Measurements from ENCODE around the gene CFDP1. TPM values are rescaled to one million over a fixed set of nuclear protein-coding genes. Genes with fewer than 3 reads are reported as not detected.
A peak's percentile ranks its signal among the peaks of the same experiment; 100 is the strongest.

Gene CFDP1
- total and polyA plus RNA-seq, 2 donors (not counting 3 experiments of a cell fraction or from before 2014, with no cell fraction given): 17.8 to 53.8 TPM

DNA sequence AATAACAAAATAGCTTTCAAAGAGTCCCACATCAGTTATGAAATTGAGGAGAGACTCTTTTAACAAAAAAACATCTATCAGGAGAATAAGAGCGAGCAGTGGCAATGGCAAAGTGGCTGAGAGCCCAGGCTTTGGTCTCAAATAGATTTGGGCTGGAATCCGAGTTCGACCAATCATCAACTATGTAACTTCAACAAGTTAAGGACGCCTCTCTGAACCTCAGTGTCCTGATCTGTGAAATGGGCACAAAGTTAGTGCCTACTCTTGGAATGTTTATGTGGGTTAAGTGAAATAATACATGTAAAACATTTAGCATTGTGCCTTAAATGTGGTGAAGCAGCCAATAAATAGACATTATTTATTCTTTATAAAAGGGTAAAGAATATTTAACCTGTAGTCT is 45.4 kb downstream of the CFDP1 start:
- Histone ChIP-seq H3K27me3 (ENCODE audit: control insufficient read depth in 2 of 2, insufficient read depth in 2 of 2, low read length in 2 of 2) (no peaks in the 10 kb centered on the region), H2AFZ (ENCODE audit: low read depth, low read length) (no peak overlapping the region), H3K4me1 (ENCODE audit: control insufficient read depth, extremely low read depth, insufficient read depth, low read length) (peaks cover 13% of the 10 kb centered on the region), H3K9me3 (replicated peaks; ENCODE audit: control insufficient read depth, insufficient read depth, low read length) (no peaks in the 10 kb centered on the region), H3K4me2 (ENCODE audit: insufficient read depth, low read length) (no peak overlapping the region), H3K79me2 (ENCODE audit: control insufficient read depth, insufficient read depth, low read length) (no peaks in the 10 kb centered on the region), H3K4me3 (replicated peaks in 1 of 3; ENCODE audit: insufficient read depth in 1 of 3, low read depth in 1 of 3, low read length in 3 of 3) (no peak overlapping the region), H3K36me3 (ENCODE audit: control insufficient read depth in 2 of 2, extremely low read depth in 1 of 2, insufficient read depth in 2 of 2, low read length in 2 of 2) (peaks cover 2 to 3% of the 10 kb centered on the region in 2 experiments), H3K9ac (replicated peaks; ENCODE audit: extremely low read depth, insufficient read depth, low read length) (no peak overlapping the region), H3K27ac (ENCODE audit: insufficient read depth, low read depth, low read length) (no peak overlapping the region), H4K20me1 (replicated peaks; ENCODE audit: control insufficient read depth, extremely low read depth, insufficient read depth, low read length) (no peaks in the 10 kb centered on the region), H3K9me1 (replicated peaks; ENCODE audit: control insufficient read depth, extremely low read depth, insufficient read depth, low read length) (no peaks in the 10 kb centered on the region)
- CTCF ChIA-PET: interaction anchor here (0.7 to 2.0 kb wide), 9 partner anchors 11 to 188 kb away, joined by 3 to 13 read pairs (median 4); no protein-coding TSS in a partner anchor
- no TSS peak for BruUV-seq (replicated peaks)
- intact Hi-C loops (cut with micrococcal nuclease): no loop called here
- POLR2A ChIA-PET: no interaction called here
- TF ChIP-seq, protein P1, sequence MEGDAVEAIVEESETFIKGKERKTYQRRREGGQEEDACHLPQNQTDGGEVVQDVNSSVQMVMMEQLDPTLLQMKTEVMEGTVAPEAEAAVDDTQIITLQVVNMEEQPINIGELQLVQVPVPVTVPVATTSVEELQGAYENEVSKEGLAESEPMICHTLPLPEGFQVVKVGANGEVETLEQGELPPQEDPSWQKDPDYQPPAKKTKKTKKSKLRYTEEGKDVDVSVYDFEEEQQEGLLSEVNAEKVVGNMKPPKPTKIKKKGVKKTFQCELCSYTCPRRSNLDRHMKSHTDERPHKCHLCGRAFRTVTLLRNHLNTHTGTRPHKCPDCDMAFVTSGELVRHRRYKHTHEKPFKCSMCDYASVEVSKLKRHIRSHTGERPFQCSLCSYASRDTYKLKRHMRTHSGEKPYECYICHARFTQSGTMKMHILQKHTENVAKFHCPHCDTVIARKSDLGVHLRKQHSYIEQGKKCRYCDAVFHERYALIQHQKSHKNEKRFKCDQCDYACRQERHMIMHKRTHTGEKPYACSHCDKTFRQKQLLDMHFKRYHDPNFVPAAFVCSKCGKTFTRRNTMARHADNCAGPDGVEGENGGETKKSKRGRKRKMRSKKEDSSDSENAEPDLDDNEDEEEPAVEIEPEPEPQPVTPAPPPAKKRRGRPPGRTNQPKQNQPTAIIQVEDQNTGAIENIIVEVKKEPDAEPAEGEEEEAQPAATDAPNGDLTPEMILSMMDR (IDR thresholded peaks at IDR 0.05; ENCODE audit: extremely low read depth in 1 of 2, insufficient read depth in 1 of 2, low read depth in 1 of 2, low read length in 2 of 2): no peak
- TF ChIP-seq, protein P2, sequence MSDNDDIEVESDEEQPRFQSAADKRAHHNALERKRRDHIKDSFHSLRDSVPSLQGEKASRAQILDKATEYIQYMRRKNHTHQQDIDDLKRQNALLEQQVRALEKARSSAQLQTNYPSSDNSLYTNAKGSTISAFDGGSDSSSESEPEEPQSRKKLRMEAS (IDR thresholded peaks at IDR 0.05; ENCODE audit: insufficient read depth, insufficient read length): no peak
- TF ChIP-seq FOS (IDR thresholded peaks at IDR 0.05; ENCODE audit: borderline replicate concordance, insufficient read depth, low read length): no peak
- no peak for FAIRE-seq
- dilution Hi-C loops (cut with MboI; ENCODE audit: extremely low pct_ligation_motif_present, low sequenced_read_pairs): no loop called here
- DNase-seq (ENCODE audit: low read depth, low spot score): no peak

DNA sequence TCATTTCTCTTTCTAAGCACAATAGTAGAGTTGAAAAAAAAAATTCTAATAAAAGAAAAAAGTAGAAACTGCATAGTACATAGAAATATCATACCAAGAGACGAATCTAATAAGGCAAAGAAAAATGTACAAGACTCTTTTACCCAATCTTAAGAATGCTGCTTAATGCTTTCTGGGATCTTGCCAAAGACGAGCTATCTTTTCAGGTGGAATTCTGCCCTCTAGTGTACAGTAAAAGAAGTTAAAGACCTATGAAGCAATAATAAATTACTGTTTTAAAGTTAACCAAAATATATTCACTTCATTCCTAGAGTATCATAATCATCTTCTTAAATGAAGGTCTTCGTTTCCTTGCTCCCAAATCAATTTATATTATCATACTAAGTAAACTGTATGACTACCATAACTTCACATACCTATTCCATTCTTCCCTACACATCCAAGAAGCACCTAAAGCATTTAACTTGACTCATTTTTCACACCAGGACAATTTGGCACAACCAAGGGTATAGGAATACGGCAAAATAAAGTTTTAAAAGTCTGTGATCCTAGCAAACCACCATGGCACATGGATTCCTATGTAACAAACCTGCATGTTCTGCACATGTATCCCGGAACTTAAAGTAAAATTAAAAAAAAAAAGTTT is 47.7 kb downstream of the CFDP1 start:
- POLR2A ChIA-PET: interaction anchor here (0.5 to 1.4 kb wide), 5 partner anchors 43 to 186 kb away, joined by 3 to 7 read pairs (median 3); no protein-coding TSS in a partner anchor
- intact Hi-C loops (cut with micrococcal nuclease): loop anchor here (1.0 kb wide), 5 partner anchors 43 to 186 kb away; no protein-coding TSS in a partner anchor

More for the DNA sequence above, 47.7 kb downstream of the CFDP1 start:
- CTCF ChIA-PET: interaction anchor here (0.5 to 7.5 kb wide), 43 partner anchors 9 to 186 kb away, joined by 3 to 120 read pairs (median 4); no protein-coding TSS in a partner anchor
- Histone ChIP-seq H3K27me3 (ENCODE audit: control insufficient read depth in 2 of 2, insufficient read depth in 2 of 2, low read length in 2 of 2) (no peaks in the 10 kb centered on the region), H3K79me2 (ENCODE audit: control insufficient read depth, insufficient read depth, low read length) (no peaks in the 10 kb centered on the region), H3K9me3 (replicated peaks; ENCODE audit: control insufficient read depth, insufficient read depth, low read length) (no peaks in the 10 kb centered on the region), H3K9me1 (replicated peaks; ENCODE audit: control insufficient read depth, extremely low read depth, insufficient read depth, low read length) (no peaks in the 10 kb centered on the region), H3K27ac (ENCODE audit: insufficient read depth, low read depth, low read length) (peak overlapping the region; percentile 28), H3K36me3 (ENCODE audit: control insufficient read depth in 2 of 2, extremely low read depth in 1 of 2, insufficient read depth in 2 of 2, low read length in 2 of 2) (peaks cover 0 to 2% of the 10 kb centered on the region in 2 experiments), H3K9ac (replicated peaks; ENCODE audit: extremely low read depth, insufficient read depth, low read length) (peak overlapping the region; percentile 37), H2AFZ (ENCODE audit: low read depth, low read length) (no peak overlapping the region), H3K4me1 (ENCODE audit: control insufficient read depth, extremely low read depth, insufficient read depth, low read length) (peaks cover 36% of the 10 kb centered on the region), H4K20me1 (replicated peaks; ENCODE audit: control insufficient read depth, extremely low read depth, insufficient read depth, low read length) (no peaks in the 10 kb centered on the region), H3K4me3 (replicated peaks in 1 of 3; ENCODE audit: insufficient read depth in 1 of 3, low read depth in 1 of 3, low read length in 3 of 3) (no peak overlapping the region), H3K4me2 (ENCODE audit: insufficient read depth, low read length) (peak overlapping the region; percentile 52)
- BruUV-seq (replicated peaks): no TSS peak
- dilution Hi-C loops (cut with MboI; ENCODE audit: extremely low pct_ligation_motif_present, low sequenced_read_pairs): no loop called here
- TF ChIP-seq, protein P1 (IDR thresholded peaks at IDR 0.05; ENCODE audit: extremely low read depth in 1 of 2, insufficient read depth in 1 of 2, low read depth in 1 of 2, low read length in 2 of 2): peak; percentile 19 to 30
- no peak for TF ChIP-seq EZH2 (IDR thresholded peaks at IDR 0.05; ENCODE audit: borderline replicate concordance, low read depth, low read length, severe bottlenecking)
- FAIRE-seq (peak; percentile 82), DNase-seq (ENCODE audit: low read depth, low spot score) (peak; percentile 88)
